ENCODE measurements around the gene TSPY1. TPM values are rescaled to one million over a fixed set of nuclear protein-coding genes. Genes with fewer than 3 reads are reported as not detected.

TSPY1 gene
- not detected in 2 replicates for total RNA-seq

GRCh38 chrY:9466655-9467054 is at the start of gene TSPY1:
TSPY1 (plus strand) TSS chrY:9466955; CDS start chrY:9467001, 46 bp downstream.

GRCh38 chrY:9486967-9487366 is 20.2 kb downstream of the TSPY1 start, which contains the start of gene TSPY9:
TSPY9 (plus strand) TSS chrY:9487267; CDS start chrY:9487313, 46 bp downstream.

Other genes with a start within 250 kb of the TSPY1 start
- not detected in 2 replicates for gene TSPY4, start 129.5 kb upstream of the TSPY1 start, total RNA-seq
- gene TSPY8, start 109.2 kb upstream of the TSPY1 start, total RNA-seq, result not detected in 2 replicates
- gene TSPY3, start 68.5 kb upstream of the TSPY1 start, total RNA-seq, result not detected in 2 replicates
- not detected in 2 replicates for gene TSPY9, start 20.3 kb downstream of the TSPY1 start, total RNA-seq
- gene TSPY10, start 60.9 kb downstream of the TSPY1 start, total RNA-seq, result not detected in 2 replicates

Data from smooth muscle cell of bladder (primary cell).